Thyroid gland (tissue), 4 donors: ENCODE results near the gene NXN. TPM values are rescaled to one million over a fixed set of nuclear protein-coding genes. Genes with fewer than 3 reads are reported as not detected.
"Not testable (repeated sequence)": the region's sequence is repeated elsewhere in the genome, so short reads cannot be mapped to it uniquely, and the experiment has no call there.

Experiments used
- DNase-seq, 2 donors: peaks; one replicate each; pipeline ENCODE4 v3.0.0-alpha.2; 2019
- H3K27ac ChIP-seq, 3 donors: fragments of 200-600 bp; sonication (generic); 1 replicate in 2 of 3; 2 replicates in 1 of 3; pipeline ENCODE4 v1.5.1; 2016 to 2019; ENCODE audit warnings: mild to moderate bottlenecking in 1 of 3, moderate library complexity in 1 of 3
- H3K27me3 ChIP-seq: fragments of 200-600 bp; sonication (generic); one replicate; pipeline ENCODE4 v1.5.1; 2019
- H3K36me3 ChIP-seq, 2 donors: fragments of 200-600 bp; sonication (generic); one replicate each; pipeline ENCODE4 v1.5.1; 2016 to 2019
- H3K4me1 ChIP-seq, 2 donors: fragments of 200-600 bp; sonication (generic); one replicate each; pipeline ENCODE4 v1.5.1; 2017 to 2019
- H3K4me3 ChIP-seq, 3 donors: fragments of 200-600 bp; sonication (generic); replicated peaks in 1 of 3; 1 replicate in 2 of 3; 2 replicates in 1 of 3; pipeline ENCODE4 v1.5.1; 2016; ENCODE audit warnings: mild to moderate bottlenecking in 1 of 3
- H3K9me3 ChIP-seq: fragments of 200-600 bp; sonication (generic); one replicate; pipeline ENCODE4 v1.5.1; 2017
- POLR2A ChIP-seq, 2 donors: fragments of 450-650 bp; IDR thresholded peaks; one replicate each; pipeline ENCODE4 v1.6.1; 2017; ENCODE audit warnings: antibody characterized with exemption in 2 of 2, mild to moderate bottlenecking in 2 of 2, moderate library complexity in 1 of 2
- WGBS, 2 donors: methylation state at CpG; one replicate each; pipeline ENCODE4 v1.1.5; 2017; 5-methylcytosine and 5-hydroxymethylcytosine counted together
- intact Hi-C: fragments of 100-400 bp; cut with DNase I; formaldehyde crosslinking; loops from one replicate; pipeline ENCODE4 v1.15.1; 2023
- microRNA-seq: library from miRNA; unstranded; fragments of <30 nt; microRNA quantifications from one replicate; pipeline ENCODE4, GENCODE V29; 2016
- small RNA-seq: library from RNA; depleted of rRNA; stranded (forward); fragments of <200 nt; gene quantifications from one replicate; pipeline ENCODE3, GENCODE V24; 2016
- total RNA-seq, 4 donors: library from RNA; depleted of rRNA; stranded (reverse); fragments of >200 nt; gene quantifications; one replicate each; pipeline ENCODE4 v1.2.3, GENCODE V29; 2016
- TF ChIP-seq, protein P1 (sequence below), 6 experiments: fragments of 200-600 bp in 3 of 6; fragments of 450-650 bp in 3 of 6; sonication (generic) in 3 of 6; IDR thresholded peaks; one replicate each; pipeline ENCODE4 v1.5.1; 2016 to 2019; ENCODE audit warnings: antibody characterized with exemption in 6 of 6, mild to moderate bottlenecking in 2 of 6, inconsistent platforms in 1 of 6, moderate library complexity in 1 of 6

The NXN gene
- total RNA-seq, 4 donors from 2014 or later, result 14.5 to 18.3 (median 17.2) TPM

DNA sequence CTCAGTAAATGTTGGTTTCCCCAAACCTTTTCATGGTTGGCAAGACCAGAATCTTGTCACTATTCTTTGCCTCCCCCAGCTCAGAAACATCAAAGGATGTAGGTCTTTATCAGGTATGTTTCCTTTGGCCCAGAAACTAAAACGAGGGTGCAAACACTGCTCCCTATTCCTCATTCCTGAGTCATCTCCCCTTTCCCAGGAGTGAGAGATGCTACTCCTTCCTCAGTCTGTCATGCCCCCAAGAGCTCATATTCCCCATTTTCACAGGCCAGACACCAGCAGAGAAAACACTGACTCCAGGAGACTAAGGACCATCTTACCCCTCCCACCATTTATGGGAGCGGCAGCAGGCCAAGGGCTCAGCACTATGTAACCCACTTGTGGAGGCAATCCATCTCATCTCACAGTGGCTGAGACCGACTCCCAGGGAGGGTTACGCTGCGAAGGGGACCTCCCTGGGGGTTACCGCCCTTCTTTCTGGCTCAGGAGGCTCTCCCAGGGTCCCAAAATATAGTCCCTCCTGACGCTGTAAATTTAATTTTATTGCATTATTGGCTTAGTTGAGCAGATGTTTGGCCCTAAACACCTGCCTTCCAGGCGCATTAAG, 229.0 kb downstream of the NXN start:
- 71 to 77% methylated on average over 8 of the region's 8 CpGs for WGBS, 2 donors
- H3K4me1 ChIP-seq, result peaks cover 10 to 12% of the 10 kb centered on the region in 2 donors
- H3K9me3 ChIP-seq, result no peaks in the 10 kb centered on the region
- TF ChIP-seq, protein P1, sequence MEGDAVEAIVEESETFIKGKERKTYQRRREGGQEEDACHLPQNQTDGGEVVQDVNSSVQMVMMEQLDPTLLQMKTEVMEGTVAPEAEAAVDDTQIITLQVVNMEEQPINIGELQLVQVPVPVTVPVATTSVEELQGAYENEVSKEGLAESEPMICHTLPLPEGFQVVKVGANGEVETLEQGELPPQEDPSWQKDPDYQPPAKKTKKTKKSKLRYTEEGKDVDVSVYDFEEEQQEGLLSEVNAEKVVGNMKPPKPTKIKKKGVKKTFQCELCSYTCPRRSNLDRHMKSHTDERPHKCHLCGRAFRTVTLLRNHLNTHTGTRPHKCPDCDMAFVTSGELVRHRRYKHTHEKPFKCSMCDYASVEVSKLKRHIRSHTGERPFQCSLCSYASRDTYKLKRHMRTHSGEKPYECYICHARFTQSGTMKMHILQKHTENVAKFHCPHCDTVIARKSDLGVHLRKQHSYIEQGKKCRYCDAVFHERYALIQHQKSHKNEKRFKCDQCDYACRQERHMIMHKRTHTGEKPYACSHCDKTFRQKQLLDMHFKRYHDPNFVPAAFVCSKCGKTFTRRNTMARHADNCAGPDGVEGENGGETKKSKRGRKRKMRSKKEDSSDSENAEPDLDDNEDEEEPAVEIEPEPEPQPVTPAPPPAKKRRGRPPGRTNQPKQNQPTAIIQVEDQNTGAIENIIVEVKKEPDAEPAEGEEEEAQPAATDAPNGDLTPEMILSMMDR (IDR thresholded peaks at IDR 0.05), result no peak
- no peak for TF ChIP-seq POLR2A (IDR thresholded peaks at IDR 0.05)
- intact Hi-C loops, result no loop called here
- no peaks in the 10 kb centered on the region for H3K27me3 ChIP-seq
- H3K4me3 ChIP-seq, result no peak overlapping the region
- H3K36me3 ChIP-seq, result peaks cover 13 to 25% of the 10 kb centered on the region in 2 donors
- no peak overlapping the region for H3K27ac ChIP-seq
- no peak for DNase-seq

DNA sequence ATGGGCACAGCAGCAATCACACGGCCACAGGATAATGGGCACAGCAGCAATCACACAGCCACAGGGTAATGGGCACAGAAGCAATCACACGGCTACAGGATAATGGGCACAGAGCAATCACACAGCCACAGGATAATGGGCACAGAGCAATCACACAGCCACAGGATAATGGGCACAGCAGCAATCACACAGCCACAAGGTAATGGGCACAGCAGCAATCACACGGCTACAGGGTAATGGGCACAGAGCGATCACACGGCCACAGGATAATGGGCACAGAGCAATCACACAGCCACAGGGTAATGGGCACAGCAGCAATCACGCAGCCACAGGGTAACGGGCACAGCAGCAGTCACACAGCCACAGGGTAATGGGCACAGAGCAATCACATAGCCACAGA, 230.2 kb downstream of the NXN start:
- DNase-seq, H3K4me3 ChIP-seq, H3K27ac ChIP-seq, H3K27me3 ChIP-seq, H3K9me3 ChIP-seq, intact Hi-C loops: not testable (repeated sequence)
- peaks cover 10 to 12% of the 10 kb centered on the region in 2 donors for H3K4me1 ChIP-seq
- peaks cover 13 to 35% of the 10 kb centered on the region in 2 donors for H3K36me3 ChIP-seq
- WGBS, 2 donors, result 81 to 96% methylated on average over 4 to 6 of the region's 7 CpGs

Small RNA genes lying within 50 kb of the gene (microRNA-seq; reads per million reads assigned to microRNA genes)
- gene MIR3183, result not detected

Small RNA genes lying within 50 kb of the gene (small RNA-seq; reads per million reads assigned to genes)
- not detected for gene MIR3183

Other genes with a start within 250 kb of the NXN start
- gene TLCD3A, start 247.2 kb downstream of the NXN start, total RNA-seq, result 10 to 100 TPM in 3 of 4 donors, 1 to 10 TPM in 1; 9.0 to 13.7 (median 10.9) TPM
- 10 to 100 TPM; 28.5 to 34.8 (median 31.6) TPM for gene GEMIN4, start 227.5 kb downstream of the NXN start, total RNA-seq
- 10 to 100 TPM; 48.9 to 94.6 (median 60.5) TPM for gene GLOD4, start 197.5 kb downstream of the NXN start, total RNA-seq
- gene MRM3, start 197.4 kb downstream of the NXN start, total RNA-seq, result 10 to 100 TPM; 14.6 to 22.9 (median 16.9) TPM
- 10 to 100 TPM; 14.7 to 17.1 (median 14.9) TPM for gene TIMM22, start 17.4 kb upstream of the NXN start, total RNA-seq
- 10 to 100 TPM; 23.7 to 33.7 (median 31.5) TPM for gene ABR, start 200.2 kb upstream of the NXN start, total RNA-seq